DLD1 (cell line): ENCODE results near the gene LDB2.

Experiments
- in situ Hi-C: cut with HindIII; loops from 2 replicates; pipeline ENCODE4 v1.10.0; 2017; ENCODE audit warnings: low sequenced_read_pairs

LDB2 gene

GRCh38 chr4:16809064-16809463, 89.4 kb downstream of the LDB2 start:
- in situ Hi-C loops: no loop called here

- in situ Hi-C loops: no loop called here
Measured at GRCh38 chr4:16807355-16807754, 91.1 kb downstream of the LDB2 start.

GRCh38 chr4:16804581-16804980, 93.9 kb downstream of the LDB2 start:
- in situ Hi-C loops: no loop called here

GRCh38 chr4:16802044-16802443, 96.4 kb downstream of the LDB2 start:
- in situ Hi-C loops: no loop called here

GRCh38 chr4:16801356-16801755, 97.1 kb downstream of the LDB2 start:
- in situ Hi-C loops: no loop called here

- in situ Hi-C loops: no loop called here
Measured at GRCh38 chr4:16794816-16795445, 103.5 kb downstream of the LDB2 start.

- in situ Hi-C loops: no loop called here
Measured at GRCh38 chr4:16791460-16791859, 107.0 kb downstream of the LDB2 start.

GRCh38 chr4:16790508-16790907, 107.9 kb downstream of the LDB2 start:
- in situ Hi-C loops: no loop called here

GRCh38 chr4:16788868-16789267, 109.6 kb downstream of the LDB2 start:
- in situ Hi-C loops: no loop called here

- in situ Hi-C loops: no loop called here
Measured at GRCh38 chr4:16785793-16786527, 112.5 kb downstream of the LDB2 start.

GRCh38 chr4:16783119-16783518, 115.3 kb downstream of the LDB2 start:
- in situ Hi-C loops: no loop called here

- in situ Hi-C loops: no loop called here
Measured at GRCh38 chr4:16779028-16779675, 119.3 kb downstream of the LDB2 start.

GRCh38 chr4:16777726-16778125, 120.7 kb downstream of the LDB2 start:
- in situ Hi-C loops: no loop called here

GRCh38 chr4:16775411-16776154, 122.9 kb downstream of the LDB2 start:
- in situ Hi-C loops: no loop called here

GRCh38 chr4:16772366-16772850, 126.0 kb downstream of the LDB2 start:
- in situ Hi-C loops: no loop called here

- in situ Hi-C loops: no loop called here
Measured at GRCh38 chr4:16770710-16771285, 127.6 kb downstream of the LDB2 start.

GRCh38 chr4:16767861-16768260, 130.6 kb downstream of the LDB2 start:
- in situ Hi-C loops: no loop called here

GRCh38 chr4:16767251-16767650, 131.2 kb downstream of the LDB2 start:
- in situ Hi-C loops: no loop called here

GRCh38 chr4:16765546-16765945, 132.9 kb downstream of the LDB2 start:
- in situ Hi-C loops: no loop called here

GRCh38 chr4:16764622-16765021, 133.8 kb downstream of the LDB2 start:
- in situ Hi-C loops: no loop called here
